HTERT RPE-1 (cell line): Measurements from ENCODE around the gene PCLAF.
"Not testable (repeated sequence)": the region's sequence is repeated elsewhere in the genome, so short reads cannot be mapped to it uniquely, and the experiment has no call there.

Experiments used
- in situ Hi-C: fragments of 300-500 bp; cut with MboI; formaldehyde crosslinking; loops from 4 replicates; pipeline ENCODE4 v1.14.3; 2020; ENCODE audit warnings: low sequenced_read_pairs

The PCLAF gene, protein sequence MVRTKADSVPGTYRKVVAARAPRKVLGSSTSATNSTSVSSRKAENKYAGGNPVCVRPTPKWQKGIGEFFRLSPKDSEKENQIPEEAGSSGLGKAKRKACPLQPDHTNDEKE

DNA sequence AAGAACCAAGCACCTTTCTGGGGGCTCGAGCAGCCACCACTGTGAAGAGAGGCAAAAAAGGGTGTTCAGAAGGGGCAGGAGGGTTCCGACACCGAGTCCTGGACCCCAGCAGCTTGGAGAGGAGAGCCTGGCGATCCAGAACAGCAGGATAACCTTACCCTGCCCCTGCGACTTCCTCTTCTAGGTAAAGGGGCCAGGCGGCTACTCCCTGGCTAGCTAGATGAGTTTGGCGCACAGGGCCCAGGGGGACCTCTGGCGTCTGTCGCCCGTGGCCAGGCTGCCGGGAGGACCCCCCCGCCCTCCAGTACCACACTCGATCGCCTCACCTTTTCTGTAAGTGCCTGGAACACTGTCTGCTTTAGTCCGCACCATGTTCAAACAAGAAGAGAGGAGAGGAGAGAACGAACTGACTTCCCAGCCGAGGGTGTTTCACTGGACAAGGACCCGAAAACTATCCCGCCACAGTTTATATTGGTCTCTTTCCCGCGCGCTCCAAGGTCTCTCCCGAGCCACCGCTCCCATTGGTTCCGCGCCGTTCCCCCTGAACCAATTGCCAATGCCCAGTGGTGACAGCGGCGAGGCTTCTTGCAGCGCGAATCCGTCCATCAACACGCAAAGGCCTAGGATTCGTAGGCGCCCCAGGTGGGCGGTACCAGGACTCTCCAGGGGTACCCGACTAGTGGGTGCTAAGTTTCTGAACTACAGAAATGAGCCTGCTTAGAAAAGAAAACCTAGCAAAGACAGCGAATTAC lies at the start of gene PCLAF:
Gene PCLAF (minus strand): TSS at position 442 of the 752 bp plus-strand sequence. CDS start 70 bp downstream, at position 372.
- in situ Hi-C loops: no loop called here

DNA sequence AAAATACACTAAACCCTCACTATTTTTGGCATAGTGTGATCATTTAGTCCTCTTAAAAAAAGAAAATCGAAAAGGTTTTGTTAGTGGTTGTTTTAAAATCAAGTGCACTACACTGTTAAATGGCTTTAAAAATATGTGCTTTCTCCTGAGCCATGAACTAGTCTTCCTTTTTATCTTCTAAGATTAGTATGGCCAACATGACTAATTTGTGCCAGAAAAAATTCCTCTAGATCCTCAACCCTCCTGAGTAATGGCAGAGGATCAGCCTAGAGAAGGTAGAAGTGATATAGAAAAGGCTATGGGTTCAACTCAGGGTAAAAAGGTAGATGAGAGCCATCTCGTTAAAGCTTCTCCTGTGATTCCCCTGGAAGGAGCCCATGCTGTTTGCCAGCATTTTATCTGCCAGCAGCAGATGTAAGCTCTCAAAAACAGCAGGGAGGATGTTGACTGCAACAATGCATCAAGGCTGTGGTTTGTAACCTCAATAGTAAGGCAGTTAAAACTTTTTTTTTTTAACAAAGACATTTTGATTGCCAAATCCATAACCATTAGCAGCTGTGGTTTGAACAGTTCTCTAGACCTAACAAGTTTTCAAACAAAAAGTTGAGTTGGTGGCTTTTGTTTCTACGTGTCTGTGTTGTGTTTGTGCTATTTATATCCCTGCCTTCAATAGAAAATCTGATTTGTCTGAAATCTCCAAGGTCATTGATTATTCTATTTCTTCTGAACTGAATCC lies 48.9 kb upstream of the PCLAF start:
- in situ Hi-C loops: no loop called here

DNA sequence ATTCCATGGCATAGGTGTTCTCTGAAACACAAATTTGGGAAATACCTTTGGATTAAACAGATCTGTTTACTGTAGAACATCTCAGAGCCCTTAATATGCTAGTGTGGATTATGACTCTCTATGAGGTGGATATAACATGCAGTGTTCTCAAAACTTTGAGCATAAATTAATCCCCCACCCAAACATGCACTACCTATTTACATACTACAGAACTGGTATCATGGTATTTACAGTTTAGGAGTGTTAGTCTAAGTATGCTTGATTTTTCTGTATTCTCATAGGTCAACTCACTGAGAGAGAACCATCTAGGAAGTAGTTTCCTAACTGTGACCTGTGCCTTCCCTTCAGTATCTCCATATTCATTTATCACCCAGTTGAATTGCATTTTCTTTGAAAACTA lies 48.2 kb upstream of the PCLAF start:
- in situ Hi-C loops: no loop called here

DNA sequence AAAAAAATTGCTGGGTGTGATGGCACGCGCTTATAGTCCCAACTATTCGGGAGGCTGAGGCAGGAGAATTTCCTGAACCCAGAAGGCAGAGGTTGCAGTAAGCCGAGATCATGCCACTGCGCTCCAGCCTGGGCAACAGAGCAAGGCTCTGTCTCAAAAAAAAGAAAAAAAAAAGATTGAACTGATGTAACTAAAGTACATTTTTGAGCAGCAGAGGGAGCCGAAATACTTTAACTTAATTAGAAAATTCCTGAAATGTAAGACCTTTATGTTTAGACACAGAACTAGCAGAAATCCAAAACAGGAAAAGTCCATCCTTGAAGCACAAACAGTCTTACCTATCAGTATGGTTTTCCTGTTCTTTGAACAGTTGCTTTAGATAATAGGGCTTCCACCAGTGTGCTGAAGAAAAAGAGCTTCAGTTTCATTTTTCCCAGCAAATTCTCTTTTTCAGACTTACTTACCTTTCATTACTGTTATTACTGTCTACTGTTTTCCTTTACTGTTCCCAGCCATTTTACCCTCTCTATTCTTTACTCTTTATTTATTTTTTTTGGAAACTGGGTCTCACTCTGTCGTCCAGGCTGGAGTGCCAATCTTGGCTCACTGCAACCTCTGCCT lies 45.7 kb upstream of the PCLAF start:
- in situ Hi-C loops: no loop called here

DNA sequence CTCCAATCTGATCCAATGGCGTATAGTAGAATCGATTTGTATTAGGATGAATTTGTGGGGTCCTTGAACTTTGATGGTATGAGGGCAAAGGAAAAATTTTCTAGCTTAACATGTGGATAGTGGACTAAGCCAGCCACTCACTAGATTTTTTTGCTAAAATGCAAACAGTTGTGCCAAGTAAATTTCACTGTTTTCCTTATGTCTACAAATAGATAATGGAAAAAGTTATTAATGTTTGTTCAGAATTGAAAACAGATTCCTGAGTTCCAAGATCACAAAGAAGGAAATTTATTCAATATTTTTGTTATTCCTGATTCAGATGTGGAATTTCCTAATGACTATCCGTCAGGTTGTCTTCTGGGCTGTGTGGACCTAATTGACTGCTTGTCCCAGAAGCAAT lies 44.0 kb upstream of the PCLAF start:
- in situ Hi-C loops: no loop called here

DNA sequence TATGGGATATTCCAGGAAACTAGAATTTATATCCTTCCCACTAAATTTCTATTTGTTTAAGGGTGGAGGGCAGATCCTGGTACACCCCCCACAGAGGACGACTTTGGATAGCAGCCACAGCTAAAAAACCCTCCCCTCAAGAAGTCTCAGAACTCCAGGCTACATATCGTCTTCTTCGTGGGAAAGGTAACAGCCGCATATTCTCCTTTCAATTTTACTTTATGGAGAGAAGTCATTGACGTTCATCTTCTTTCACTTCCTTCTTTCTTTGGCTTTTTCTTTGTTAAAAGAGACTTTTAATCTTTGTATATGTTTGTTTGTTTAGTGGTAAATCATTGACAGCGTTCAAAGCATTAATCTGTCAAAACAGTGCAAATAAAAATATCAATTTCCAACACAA lies 42.7 kb upstream of the PCLAF start:
- in situ Hi-C loops: no loop called here

DNA sequence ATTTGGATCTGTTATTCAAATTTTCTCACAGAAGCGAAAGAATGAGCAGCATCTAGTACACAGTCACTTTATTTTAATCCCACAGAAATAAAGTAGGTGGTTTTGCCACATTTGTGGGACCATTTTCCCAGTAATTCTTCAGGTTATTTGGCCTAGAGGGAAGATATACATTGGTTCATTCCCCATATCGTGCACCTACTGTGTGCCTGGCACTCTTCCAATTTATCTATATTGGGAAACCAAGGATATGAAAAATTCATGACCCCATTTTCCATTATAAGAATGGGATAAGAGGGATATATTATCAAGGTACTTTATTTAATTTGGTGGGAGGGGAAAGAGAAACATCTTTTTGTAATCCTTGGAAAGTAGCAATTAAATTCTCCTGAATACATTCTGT lies 41.5 kb upstream of the PCLAF start:
- in situ Hi-C loops: no loop called here

DNA sequence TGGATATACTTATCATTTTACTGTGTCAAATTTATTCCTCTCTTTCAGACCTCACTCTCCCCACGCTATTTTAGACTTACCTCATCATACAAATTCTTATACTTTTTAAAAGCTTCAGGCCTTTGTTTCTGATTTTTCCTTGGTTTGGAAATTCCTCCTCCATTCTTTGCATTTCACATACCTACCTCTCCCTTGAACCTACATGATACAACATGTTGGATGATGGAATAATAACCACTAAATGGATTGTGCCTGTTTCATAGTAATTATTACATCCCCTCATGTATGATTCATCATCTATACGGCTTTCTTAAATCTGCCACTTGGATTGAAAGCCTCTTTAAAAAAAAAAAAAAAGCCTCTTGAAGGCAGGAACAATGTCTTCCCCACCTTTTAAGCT lies 31.0 kb upstream of the PCLAF start:
- in situ Hi-C loops: no loop called here

DNA sequence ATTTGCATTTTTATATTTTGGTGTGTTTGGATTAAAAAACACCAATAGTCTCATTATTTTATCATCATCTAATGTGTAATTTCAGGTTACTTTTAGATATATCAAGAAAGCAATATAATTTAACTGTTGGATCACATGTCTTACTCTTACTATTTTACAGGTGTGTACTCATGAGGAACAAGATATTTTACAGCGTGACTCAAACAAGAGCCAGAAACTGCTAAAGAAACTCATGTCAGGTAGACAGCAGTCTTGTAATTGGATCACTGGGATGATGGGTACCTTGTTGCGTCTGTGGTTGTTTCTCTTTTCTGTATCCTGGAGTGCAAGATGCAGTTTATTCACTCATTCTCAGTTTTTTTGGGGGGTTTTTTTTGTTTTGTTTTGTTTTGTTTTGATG lies 19.3 kb upstream of the PCLAF start:
- in situ Hi-C loops: no loop called here

DNA sequence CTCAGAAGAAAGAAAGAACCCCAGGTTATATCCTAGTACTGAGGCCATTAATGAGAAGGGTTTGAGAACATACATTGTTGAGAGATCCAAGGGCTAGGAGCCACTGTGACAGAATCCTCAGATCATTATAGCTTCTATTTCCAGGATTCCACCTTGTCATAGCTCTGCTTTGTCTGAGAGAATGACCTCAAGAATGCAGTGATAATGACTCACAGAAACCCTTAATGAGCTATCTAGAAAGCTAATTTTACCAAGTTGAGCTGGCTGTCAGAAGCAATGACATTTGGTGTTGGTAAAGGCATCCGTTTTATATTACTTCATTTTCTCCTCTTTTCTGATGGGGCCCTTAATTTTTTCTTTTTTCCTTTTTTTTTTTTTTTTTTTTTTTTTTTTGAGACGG lies 17.3 kb upstream of the PCLAF start:
- in situ Hi-C loops: no loop called here

DNA sequence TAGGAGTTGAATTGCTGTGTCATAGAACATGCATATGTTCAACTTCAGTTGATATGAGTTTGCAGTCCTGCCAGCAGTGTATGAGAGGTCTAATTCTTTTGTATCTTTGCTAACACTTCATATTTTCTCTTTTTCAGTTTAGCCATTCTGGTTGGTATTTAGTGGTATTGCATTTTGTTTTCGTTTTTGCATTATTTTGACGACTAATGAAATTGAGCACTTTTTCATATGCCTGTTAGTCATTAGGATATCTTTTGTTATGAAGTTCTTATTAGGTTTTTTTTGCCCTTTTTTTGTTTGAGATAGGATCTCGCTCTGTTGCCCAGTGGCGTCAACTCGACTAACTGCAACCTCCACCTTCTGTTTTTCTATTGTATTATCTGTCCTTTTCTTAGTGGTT lies 15.5 kb upstream of the PCLAF start:
- in situ Hi-C loops: no loop called here

DNA sequence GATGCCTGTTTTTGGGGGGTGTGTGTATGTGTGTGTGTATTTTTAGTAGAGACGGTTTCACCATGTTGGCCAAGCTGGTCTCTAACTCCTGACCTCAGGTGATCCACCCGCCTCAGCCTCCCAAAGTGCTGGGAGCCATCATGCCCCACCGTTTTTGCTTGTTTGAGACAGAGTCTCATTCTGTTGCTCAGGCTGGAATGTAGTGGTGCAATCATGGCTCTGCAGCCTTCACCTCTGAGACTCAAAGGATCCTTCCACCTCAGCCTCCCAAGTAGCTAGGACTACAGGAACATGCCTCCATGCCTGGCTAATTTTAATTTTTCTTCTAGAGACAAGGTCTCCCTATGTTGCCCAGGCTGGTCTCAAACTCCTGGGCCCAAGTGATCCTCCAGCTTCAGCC lies 11.2 kb upstream of the PCLAF start:
- in situ Hi-C loops: not testable (repeated sequence)

DNA sequence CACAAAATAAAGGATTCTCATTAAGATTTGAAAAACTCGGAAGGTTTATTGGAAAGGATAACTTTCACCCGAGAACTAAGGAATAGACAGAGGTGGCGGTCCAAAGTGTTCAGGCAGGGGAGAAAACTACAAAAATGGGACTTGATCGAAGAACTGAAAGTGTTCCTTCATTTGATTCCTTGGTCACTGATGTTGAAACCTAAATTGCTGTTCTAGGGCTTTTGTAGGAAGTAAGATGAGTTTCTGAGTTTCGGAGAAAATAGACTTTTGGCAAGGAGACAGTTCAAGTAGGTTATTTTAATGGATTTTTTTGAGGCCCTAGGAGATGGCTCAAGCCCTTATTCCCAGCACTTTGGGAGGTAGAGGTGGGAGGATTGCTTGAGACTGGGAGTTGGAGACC lies 7.8 kb upstream of the PCLAF start:
- in situ Hi-C loops: no loop called here

DNA sequence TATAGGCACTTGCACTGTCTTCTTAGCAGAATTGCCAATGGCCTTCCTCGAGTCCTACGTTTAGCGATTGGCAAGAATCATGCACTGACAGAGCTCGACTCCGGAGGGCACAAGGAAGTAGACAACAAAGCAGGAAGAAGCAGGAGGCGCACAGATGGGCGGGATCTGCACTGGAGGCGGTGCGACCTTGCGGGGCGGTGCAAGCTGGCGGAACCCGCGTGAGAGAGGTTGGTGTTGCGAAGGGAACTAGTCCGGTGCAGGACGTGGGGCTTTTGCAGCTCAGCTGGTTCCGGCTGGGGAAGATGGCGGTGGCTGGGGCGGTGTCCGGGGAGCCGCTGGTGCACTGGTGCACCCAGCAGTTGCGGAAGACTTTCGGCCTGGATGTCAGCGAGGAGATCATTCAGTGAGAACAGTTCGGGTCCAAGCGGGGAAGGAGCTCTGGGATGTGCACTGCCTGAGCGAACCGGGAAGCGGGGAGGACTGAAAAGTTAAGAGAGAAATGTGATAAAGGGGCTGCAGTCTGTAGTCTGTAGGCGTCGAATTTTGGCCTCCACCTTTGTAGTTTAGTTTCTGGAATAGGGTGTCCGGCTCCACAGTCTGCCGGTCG lies 6.4 kb upstream of the PCLAF start, which contains the start of gene TRIP4:
Gene TRIP4 (plus strand): TSS at position 275 of the 607 bp plus-strand sequence. CDS start 28 bp downstream, at position 303.
- in situ Hi-C loops: no loop called here

DNA sequence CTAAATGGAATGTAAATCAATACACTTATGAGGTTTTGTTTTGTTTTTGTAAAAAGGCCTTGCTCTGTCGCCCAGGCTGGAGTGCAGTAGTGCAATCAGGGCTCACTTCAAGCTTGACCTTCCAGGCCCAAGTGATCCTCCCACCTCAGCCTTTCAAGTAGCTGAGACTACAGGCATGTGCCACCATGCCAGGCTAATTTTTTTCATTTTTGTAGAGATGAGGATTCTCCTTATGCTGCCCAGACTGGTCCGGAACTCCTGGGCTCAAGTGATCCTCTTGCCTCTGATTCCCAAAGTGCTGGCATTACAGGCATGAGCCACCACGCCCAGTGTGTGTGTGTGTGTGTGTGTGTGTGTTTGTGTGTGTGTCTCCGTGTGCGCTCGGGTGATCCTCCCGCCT lies 5.0 kb upstream of the PCLAF start:
- in situ Hi-C loops: no loop called here

DNA sequence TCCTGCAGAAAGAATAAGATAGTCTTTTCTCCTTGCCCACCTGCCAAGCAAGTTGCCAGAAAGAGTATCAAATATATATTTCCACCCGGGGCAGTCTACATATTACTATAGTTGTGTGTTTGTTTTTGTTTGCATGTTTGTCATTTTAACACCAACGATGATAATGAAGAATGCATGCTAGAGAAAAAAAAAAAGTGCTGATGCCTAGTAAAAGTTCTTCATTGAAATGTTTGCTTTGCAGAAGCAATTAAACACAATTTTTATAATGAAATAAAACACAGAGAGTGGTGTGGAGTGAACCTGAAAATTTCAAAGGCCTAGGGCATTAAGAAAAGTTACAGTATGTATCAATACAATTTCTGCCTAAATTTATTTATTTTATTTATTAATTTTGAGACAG lies 2.5 kb upstream of the PCLAF start:
- in situ Hi-C loops: no loop called here

DNA sequence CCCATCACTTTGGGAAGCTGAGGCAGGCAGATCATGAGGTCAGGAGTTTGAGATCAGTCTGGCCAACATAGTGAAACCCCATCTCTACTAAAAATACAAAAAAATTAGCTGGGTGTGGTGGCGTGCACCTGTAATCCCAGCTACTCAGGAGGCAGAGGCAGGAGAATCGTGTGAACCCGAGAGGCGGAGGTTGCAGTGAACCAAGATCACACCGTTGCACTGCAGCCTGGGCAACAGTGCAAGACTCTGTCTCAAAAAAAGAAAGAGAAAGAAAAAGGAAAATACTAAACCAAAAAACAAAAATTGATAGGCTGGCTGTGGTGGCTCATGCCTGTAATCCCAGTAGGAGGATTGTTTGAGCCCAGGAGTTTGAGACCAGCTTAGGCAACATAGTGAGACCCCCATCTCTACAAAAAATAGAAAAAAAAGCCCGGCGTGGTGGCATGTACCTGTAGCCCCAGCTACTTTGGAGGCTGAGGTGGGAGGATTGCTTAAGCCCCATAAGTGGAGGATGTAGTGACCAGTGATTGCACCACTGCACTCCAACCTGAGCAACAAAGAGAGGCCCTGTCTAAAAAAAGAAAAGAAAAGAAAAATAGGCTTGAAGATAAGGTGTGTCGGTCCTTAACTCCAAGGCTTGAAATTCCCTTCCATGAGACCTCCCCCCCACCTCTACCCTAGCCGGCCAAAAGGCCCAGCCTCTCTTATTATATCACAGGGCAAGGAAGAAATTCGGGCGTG lies 941 bp downstream of the PCLAF start:
- in situ Hi-C loops: not testable (repeated sequence)

DNA sequence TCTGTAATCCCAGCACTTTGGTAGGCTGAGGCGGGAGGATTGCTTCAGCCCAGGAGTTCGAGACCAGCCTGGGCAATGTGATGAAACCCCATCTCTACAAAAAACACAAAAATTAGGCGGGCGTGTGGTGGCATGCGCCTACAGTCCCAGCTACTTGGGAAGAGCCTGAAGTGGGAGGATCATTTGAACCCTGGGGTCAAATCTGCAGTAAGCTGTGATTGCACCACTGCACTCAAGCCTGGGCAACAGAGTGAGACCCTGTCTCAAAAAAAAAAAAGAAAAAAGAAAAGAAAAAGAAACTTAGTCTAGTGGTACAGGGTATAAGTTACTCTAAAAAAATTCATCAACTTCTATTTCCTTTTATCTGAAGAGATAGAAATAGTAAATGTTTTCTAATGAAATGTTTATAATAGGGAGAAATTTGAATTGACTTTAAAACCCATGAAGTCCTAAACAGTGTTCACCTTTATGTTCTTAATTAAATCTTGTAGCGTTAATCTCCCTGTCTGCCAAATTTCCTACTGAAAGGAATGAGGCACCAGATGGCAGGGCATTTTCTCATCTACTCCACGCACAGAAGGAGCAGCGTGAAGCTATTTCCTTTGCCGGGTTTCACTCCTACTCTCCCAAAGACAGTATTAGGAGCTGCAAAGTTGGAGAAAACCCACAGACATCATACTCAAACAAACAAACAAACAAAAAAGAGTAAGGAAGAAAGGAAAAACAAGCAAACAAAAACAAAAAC lies 1.9 kb downstream of the PCLAF start:
- in situ Hi-C loops: no loop called here

DNA sequence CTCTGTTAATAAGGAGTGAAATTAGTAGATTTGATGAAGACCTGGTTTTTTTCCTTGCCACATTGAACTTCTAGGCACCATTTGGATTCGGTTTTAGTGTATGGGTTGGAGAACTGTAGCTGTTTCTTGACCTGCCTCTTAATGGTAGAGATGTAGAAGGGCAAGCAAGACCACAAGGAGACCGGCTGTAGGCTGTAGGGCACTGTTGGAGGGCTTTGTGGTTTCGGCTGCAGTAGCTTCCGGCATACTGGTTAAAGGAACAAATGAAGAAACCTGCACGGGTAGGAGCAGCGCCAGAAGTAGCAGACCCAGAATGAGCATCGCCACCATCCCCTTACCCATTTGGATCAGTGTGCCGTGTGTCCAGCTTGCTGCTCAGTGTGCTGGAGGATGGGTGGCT lies 7.9 kb downstream of the PCLAF start:
- in situ Hi-C loops: no loop called here

DNA sequence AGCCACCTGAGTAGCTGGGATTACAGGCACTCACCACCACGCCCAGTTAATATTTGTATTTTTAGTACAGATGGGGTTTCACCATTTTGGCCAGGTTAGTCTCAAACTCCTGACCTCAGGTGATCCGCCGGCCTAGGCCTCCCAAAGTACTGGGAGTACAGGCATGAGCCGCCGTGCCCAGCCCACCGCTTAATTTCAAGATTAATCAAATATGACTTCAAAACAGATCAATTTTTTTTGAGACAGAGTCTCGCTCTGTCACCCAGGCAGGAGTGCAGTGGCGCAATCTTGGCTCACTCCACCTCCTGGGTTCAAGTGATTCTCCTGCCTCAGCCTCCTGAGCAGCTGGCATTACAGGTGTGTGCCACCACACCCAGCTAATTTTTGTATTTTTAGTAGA lies 9.9 kb downstream of the PCLAF start:
- in situ Hi-C loops: not testable (repeated sequence)
